ENCODE measurements around the gene ZNF48.
A peak's percentile ranks its signal among the peaks of the same experiment; 100 is the strongest.
"Not testable (repeated sequence)": the region's sequence is repeated elsewhere in the genome, so short reads cannot be mapped to it uniquely, and the experiment has no call there.

The ZNF48 gene

DNA sequence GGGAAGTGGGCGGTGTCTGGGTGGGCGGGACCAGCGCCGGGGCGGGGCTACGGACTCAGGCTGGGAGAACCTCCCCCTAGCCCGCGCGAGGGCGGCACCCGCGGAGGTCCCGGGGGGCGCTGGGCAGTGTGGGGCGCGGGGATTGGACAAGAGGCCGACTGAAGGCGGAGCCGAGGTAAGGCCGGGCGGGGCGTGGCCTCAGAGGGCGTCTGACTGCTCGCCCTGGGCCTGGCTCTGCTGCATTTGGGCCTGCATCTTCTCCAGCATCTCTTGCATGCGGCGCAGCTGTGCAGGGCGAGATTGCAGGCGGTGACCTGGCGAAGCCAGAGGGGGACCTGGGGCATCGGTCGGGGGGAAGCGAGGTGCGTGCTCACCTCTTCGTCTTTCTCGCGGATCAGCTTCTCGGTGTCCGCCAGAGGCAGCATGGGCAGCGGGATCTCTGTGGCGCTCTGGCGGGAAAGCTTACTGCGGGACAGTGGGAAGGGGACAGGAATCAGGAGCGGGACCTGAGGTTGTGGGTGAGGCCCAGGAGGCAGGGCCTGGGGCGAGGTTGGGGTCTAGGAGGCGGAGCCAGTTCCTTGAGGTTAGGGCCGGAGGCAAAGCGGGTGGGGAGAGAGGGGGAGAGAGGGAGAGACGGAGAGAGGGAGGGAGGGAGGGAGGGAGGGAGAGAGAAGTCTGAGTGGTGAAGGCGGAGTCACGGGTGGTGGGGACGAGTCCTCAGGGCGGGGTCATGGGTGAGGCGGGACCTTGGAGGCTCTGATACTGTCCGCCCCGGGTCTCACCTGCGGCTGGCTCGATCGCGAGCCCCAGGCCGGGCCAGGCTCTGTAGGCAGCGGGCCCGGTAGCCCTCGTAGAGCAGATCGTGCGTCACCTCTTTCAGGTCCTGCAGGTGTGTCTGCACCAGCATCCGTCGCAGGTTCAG is 16.7 kb upstream of the ZNF48 start:
- DNase-seq = peak; percentile 99

- no peak for DNase-seq
Observed at GRCh38 chr16:30379158-30379783, 15.9 kb upstream of the ZNF48 start.

- no peak for DNase-seq
Observed at GRCh38 chr16:30380072-30380802, 15.0 kb upstream of the ZNF48 start.

GRCh38 chr16:30380803-30381208 is 14.4 kb upstream of the ZNF48 start:
- no peak for DNase-seq

GRCh38 chr16:30381291-30382041 is 13.8 kb upstream of the ZNF48 start:
- DNase-seq = no peak

DNA sequence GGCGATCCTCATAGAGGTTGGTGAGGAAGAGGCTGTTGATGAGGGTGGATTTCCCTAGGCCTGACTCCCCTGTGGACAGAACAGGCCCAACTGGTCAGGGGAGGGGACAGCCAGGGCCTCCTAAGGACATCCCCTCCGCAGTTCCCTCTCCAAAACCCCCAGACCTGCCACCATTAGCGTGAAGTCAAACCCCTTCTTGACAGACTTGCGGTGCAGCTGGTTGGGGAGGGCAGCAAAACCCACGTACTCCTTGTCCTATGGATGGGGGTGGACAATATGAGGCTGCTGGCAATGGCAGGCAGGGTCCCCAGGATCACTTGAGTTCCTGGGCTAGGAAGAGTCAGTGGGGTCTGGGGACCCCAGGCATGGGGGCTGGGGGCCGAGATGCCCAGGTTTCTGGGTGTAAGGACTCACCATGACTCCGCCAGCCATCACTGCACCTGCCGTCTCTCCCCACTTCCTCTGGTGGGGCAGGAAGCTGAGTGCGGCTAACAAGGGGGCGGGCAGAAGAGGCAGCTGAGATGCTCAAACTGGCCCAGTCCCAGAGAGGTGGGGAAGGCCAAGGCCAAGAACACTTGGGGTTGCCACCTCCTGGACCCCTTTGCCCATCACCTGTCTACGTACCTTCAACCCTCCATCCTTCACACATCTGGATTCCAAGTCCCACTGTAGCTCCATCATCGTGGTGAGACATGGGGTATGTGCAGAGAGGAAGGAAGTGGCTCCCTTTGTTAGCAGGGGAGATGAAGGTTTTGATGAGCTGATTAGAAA is 12.9 kb upstream of the ZNF48 start, which contains the start of gene SEPTIN1:
Gene SEPTIN1 (minus strand): TSS at position 451 of the 771 bp plus-strand sequence. CDS start 19 bp downstream, at position 432.
- peak; percentile 49 for DNase-seq

DNA sequence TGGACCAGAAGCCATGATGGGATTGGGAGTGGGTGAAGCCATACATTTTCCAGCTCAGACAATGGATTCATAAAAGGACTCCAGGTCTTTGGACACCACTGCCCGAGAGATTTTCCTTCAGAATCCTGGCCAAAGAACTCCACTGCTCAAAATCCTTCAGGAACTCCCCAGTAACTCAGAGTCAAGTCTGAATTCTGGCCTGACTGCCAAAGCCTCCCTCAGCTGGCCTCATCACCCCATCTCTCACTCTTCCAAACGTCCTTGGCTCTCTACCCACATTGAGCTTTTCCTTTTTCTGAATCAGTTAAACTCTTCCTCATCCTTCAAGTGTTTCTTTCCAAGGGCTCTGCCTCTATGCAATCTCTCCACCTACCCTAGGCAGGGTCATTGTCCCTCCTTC is 11.7 kb upstream of the ZNF48 start:
- no peak for DNase-seq

DNA sequence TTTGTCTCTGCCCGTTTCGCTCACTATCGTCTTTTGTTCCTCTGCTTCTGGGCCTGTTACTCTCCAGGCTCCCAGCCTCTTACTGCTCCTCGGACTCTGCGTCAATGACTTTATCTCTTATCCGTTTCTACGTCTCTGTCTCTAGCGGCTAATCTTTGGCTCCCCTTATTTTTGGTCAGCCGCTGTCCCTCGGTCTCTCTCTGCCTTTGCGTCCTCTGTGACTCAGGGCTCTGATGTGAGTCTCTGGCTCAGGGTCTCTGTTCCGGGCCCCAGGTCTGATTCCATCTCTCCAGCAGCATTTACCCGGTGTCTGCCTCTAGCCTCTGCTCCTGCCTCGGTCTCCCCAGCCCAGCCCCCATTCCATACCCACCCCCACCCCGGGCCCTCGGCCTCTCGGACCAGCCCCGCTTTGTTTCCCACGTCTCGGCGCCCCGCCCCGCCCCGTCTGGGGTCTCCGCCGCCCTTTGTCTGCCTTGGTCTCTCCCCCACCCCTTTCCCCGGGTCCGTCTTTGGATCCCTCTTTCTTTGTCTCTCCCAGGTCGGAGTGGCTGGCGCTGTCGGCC is 547 bp upstream of the ZNF48 start:
- no peak for DNase-seq

GRCh38 chr16:30395992-30396585 is 869 bp downstream of the ZNF48 start:
- no peak for DNase-seq

DNA sequence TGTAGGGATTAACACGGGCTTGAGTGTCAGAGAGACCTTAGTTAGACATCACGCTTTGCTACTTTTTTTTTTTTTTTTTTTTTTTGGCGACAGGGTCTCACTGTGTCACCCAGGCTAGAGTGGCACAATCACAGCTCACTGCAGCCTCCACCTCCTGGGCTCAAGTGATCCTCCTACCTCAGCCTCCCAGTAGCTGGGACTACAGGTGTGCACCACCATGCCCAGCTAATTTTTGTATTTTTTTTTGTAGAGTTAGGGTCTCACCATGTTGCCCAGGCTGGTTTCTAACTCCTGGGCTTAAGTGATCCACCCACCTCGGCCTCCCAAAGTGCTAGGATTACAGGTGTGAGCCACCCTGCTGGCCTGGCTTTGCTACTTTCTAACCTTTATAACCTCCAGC is 1.4 kb downstream of the ZNF48 start:
- DNase-seq = not testable (repeated sequence)

DNA sequence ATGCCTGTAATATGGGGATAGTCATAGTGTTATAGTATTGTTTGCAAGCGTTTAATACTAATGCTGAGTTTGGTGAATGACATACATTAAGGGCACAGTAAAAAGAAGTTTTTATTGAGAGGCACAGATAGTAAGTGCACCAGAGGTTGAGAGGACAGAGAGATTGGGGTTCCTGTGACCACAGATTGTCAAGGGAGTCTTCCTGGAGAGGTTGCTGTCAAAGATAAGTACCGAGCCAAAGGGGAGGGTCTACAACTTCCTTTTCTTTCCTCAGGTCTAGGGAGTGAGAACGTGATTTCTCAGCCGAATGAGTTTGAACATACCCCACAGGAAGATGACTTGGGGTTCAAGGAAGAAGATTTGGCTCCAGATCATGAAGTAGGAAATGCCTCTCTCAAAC is 1.8 kb downstream of the ZNF48 start:
- no peak for DNase-seq

DNA sequence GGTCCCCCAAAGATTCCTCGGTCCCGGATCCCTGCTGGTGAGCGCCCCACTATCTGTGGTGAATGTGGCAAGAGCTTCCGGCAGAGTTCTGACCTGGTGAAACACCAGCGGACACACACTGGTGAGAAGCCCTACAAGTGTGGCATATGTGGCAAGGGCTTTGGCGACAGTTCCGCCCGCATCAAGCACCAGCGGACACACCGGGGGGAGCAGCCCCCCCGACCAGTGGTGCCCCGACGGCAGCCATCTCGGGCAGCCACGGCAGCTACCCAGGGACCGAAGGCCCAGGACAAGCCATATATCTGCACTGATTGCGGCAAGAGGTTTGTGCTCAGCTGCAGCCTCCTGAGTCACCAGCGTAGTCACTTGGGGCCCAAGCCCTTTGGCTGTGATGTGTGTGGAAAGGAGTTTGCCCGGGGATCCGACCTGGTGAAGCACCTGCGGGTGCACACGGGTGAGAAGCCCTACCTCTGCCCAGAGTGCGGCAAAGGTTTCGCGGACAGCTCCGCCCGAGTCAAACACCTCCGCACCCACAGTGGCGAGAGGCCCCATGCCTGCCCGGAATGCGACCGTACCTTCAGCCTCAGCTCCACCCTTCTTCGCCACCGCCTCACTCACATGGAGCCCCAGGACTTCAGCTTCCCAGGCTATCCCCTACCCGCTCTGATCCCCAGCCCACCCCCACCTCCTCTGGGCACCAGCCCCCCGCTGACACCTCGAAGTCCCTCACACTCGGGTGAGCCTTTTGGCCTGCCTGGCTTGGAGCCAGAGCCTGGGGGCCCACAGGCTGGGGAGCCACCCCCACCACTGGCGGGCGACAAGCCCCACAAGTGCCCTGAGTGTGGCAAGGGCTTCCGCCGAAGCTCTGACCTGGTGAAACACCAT is 2.8 kb downstream of the ZNF48 start:
- no peak for DNase-seq

GRCh38 chr16:30398661-30399434 is 3.6 kb downstream of the ZNF48 start:
- no peak for DNase-seq

GRCh38 chr16:30399435-30400186 is 4.4 kb downstream of the ZNF48 start:
- DNase-seq = peak; percentile 28

GRCh38 chr16:30401768-30402425 is 6.7 kb downstream of the ZNF48 start:
- no peak for DNase-seq

GRCh38 chr16:30406795-30407101 is 11.5 kb downstream of the ZNF48 start:
- no peak for DNase-seq

DNA sequence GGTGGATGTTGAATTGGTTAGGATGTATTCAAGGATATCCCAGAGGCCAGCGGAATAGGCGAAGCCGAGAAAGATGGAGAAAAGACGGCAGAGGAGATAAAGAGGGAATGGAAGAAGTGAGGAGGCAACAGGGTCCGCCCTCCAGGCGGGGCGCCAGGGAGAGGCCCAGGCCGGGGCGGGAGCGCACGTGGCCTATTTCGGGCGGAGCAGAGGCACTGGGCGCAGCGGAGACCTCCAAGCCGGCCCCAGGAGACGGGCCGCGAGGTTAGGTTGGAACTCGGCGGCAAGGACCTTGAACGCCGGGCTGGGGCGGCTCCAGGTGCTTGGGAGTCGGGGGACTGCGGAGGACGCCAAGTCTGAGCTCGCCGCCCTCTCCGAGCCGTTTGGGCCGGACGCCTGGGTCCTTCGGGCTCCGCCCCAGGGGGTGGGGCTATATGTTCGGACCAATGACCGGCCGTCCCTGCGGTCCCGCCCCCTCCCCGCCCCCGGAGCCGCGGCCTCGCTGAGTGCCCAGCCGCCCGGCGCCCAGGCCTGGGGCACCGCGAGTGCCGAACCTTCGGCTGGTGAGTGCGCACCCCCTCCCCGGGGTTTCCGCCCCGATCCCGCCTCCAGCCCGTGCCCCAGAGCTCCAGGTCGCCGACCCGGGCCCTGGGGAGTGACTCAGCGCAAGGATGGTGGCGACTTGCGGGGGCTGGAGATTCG is 12.0 kb downstream of the ZNF48 start, which contains the start of gene ZNF771:
Gene ZNF771 (plus strand): TSS at position 505 of the 702 bp plus-strand sequence. CDS start 448 bp downstream, outside the sequence.
- DNase-seq = peak; percentile 98
